Neuronal stem cell (in vitro differentiated cells): ENCODE results near the gene RND1. TPM values are rescaled to one million over a fixed set of nuclear protein-coding genes. Genes with fewer than 3 reads are reported as not detected.
A peak's percentile ranks its signal among the peaks of the same experiment; 100 is the strongest.

ENCODE experiments used
- DNase-seq: peaks from one replicate; pipeline ENCODE4 v3.0.0-alpha.2; 2013; ENCODE audit warnings: low spot score
- H2AFZ ChIP-seq: one replicate; pipeline ENCODE4 v1.6.1; 2013; ENCODE audit warnings: mild to moderate bottlenecking, low read length, inconsistent platforms
- H2AK5ac ChIP-seq: 2 replicates; pipeline ENCODE4 v1.6.1; 2013; ENCODE audit warnings: low read depth, mild to moderate bottlenecking, inconsistent platforms, low read length, moderate library complexity, mixed read lengths
- H2BK120ac ChIP-seq: 2 replicates; pipeline ENCODE4 v1.6.1; 2013; ENCODE audit warnings: low read depth, mild to moderate bottlenecking, inconsistent platforms, low read length, moderate library complexity, mixed read lengths
- H2BK12ac ChIP-seq: one replicate; pipeline ENCODE4 v1.6.1; 2013; ENCODE audit warnings: low read length, inconsistent platforms
- H2BK15ac ChIP-seq: 2 replicates; pipeline ENCODE4 v1.6.1; 2013; ENCODE audit warnings: mild to moderate bottlenecking, low read length, inconsistent platforms, mixed read lengths
- H2BK5ac ChIP-seq: one replicate; pipeline ENCODE4 v1.6.1; 2013; ENCODE audit warnings: inconsistent platforms, mild to moderate bottlenecking, low read length, moderate library complexity
- H3K14ac ChIP-seq: one replicate; pipeline ENCODE4 v1.6.1; 2013; ENCODE audit warnings: low read length, inconsistent platforms
- H3K18ac ChIP-seq: 2 replicates; pipeline ENCODE4 v1.6.1; 2013; ENCODE audit warnings: low read length, inconsistent platforms
- H3K23ac ChIP-seq: 2 replicates; pipeline ENCODE4 v1.6.1; 2013; ENCODE audit warnings: low read depth, mild to moderate bottlenecking, mixed read lengths, low read length, inconsistent platforms; ENCODE audit not compliant: poor library complexity
- H3K27ac ChIP-seq: replicated peaks from 3 replicates; pipeline ENCODE4 v1.5.1; 2013; ENCODE audit warnings: low read length, inconsistent platforms
- H3K27me3 ChIP-seq, 3 experiments: 2 replicates each; pipeline ENCODE4 v1.6.1; 2013; ENCODE audit warnings: low read length in 3 of 3, mild to moderate bottlenecking in 2 of 3, inconsistent platforms in 1 of 3, low read depth in 1 of 3, mixed read lengths in 1 of 3, moderate library complexity in 1 of 3; ENCODE audit not compliant: control insufficient read depth in 3 of 3, insufficient read depth in 3 of 3
- H3K36me3 ChIP-seq, 2 donors: replicated peaks in 1 of 2; 2 replicates each; pipeline ENCODE4 v1.6.1; 2013; ENCODE audit warnings: low read length in 2 of 2; ENCODE audit not compliant: control insufficient read depth in 2 of 2, insufficient read depth in 2 of 2
- H3K4ac ChIP-seq: 2 replicates; pipeline ENCODE4 v1.6.1; 2013; ENCODE audit warnings: inconsistent platforms, mild to moderate bottlenecking, low read length, moderate library complexity
- H3K4me1 ChIP-seq, 2 donors: 1 replicate in 1 of 2; 2 replicates in 1 of 2; pipeline ENCODE4 v1.6.1; 2013; ENCODE audit warnings: low read length in 2 of 2, low read depth in 1 of 2; ENCODE audit not compliant: control insufficient read depth in 2 of 2, insufficient read depth in 1 of 2
- H3K4me2 ChIP-seq: one replicate; pipeline ENCODE4 v1.6.1; 2013; ENCODE audit warnings: mild to moderate bottlenecking, low read length, inconsistent platforms; ENCODE audit not compliant: insufficient read depth, poor library complexity, severe bottlenecking
- H3K4me3 ChIP-seq, 2 donors: 2 replicates each; pipeline ENCODE4 v1.5.1; 2013; ENCODE audit warnings: low read length in 2 of 2, mild to moderate bottlenecking in 2 of 2, inconsistent platforms in 1 of 2, moderate library complexity in 1 of 2
- H3K79me1 ChIP-seq: one replicate; pipeline ENCODE4 v1.6.1; 2013; ENCODE audit warnings: low read depth, mild to moderate bottlenecking, inconsistent platforms, low read length, moderate library complexity
- H3K9ac ChIP-seq: one replicate; pipeline ENCODE4 v1.6.1; 2013; ENCODE audit warnings: mild to moderate bottlenecking, low read depth, low read length, inconsistent platforms; ENCODE audit not compliant: poor library complexity
- H3K9me3 ChIP-seq, 2 donors: replicated peaks in 1 of 2; 2 replicates each; pipeline versions ENCODE3 to v1.6.1; 2013; ENCODE audit warnings: low read length in 2 of 2, mild to moderate bottlenecking in 2 of 2, inconsistent platforms in 1 of 2, low read depth in 1 of 2, mixed read lengths in 1 of 2, moderate library complexity in 1 of 2; ENCODE audit not compliant: control insufficient read depth in 2 of 2, insufficient read depth in 1 of 2
- H4K8ac ChIP-seq: one replicate; pipeline ENCODE4 v1.6.1; 2013; ENCODE audit warnings: low read depth, mild to moderate bottlenecking, inconsistent platforms, low read length, moderate library complexity
- H4K91ac ChIP-seq: one replicate; pipeline ENCODE4 v1.6.1; 2013; ENCODE audit warnings: low read length, low read depth, mild to moderate bottlenecking, inconsistent platforms; ENCODE audit not compliant: poor library complexity
- WGBS, 2 donors: extraction: QIAGEN DNeasy Blood & Tissue Kit; methylation state at CpG; one replicate each; pipeline ENCODE4 v1.1.7; 2013; ENCODE audit warnings: missing lambda C conversion rate in 2 of 2, mixed read lengths in 1 of 2; ENCODE audit not compliant: insufficient read length in 2 of 2, insufficient replicate concordance in 1 of 2; ENCODE audit errors: extremely low coverage in 2 of 2; 5-methylcytosine and 5-hydroxymethylcytosine counted together
- small RNA-seq: library from polyadenylated mRNA; stranded (forward); fragments of <200 nt; extraction: miRNeasy Mini kit (QIAGEN cat#:217004); gene quantifications from one replicate; pipeline ENCODE3, GENCODE V24; 2013; ENCODE audit not compliant: insufficient read depth

RND1 gene

DNA sequence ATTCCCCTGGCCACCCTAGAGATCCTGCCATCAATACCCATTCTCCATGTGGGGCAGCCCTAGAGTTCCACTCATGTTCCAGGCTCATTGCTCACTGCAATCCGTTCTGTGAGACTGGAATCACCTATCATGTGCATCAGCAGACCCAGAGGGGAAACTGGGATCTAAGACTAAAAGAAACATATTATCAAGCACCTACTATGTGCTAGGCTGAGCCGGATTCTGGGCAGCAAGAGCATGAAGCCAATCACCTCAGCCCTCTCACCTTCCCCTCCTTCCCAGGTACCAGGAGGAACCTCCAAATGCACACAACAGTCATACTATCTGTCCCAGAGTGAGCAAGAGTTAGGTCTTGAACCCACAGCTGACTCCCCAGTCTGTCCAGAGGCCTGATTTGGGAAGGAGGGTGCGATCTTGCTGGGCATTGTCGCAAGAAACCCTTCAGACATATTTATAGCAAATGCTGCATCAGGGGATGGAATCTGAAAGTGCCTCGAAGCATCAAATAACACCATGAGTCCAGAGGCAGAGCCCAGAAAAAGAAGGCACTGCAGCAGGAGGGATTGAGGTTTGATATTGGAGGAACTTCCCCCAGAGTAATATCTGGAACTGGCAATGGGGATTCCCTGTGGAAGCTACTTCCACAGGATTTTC, 54.1 kb downstream of the RND1 start:
- no CpG with 5 or more reads among the region's 5 CpGs for WGBS, 2 donors
- peak overlapping the region; percentile 15 for H2AFZ ChIP-seq
- H3K36me3 ChIP-seq, result no peaks in the 10 kb centered on the region

DNA sequence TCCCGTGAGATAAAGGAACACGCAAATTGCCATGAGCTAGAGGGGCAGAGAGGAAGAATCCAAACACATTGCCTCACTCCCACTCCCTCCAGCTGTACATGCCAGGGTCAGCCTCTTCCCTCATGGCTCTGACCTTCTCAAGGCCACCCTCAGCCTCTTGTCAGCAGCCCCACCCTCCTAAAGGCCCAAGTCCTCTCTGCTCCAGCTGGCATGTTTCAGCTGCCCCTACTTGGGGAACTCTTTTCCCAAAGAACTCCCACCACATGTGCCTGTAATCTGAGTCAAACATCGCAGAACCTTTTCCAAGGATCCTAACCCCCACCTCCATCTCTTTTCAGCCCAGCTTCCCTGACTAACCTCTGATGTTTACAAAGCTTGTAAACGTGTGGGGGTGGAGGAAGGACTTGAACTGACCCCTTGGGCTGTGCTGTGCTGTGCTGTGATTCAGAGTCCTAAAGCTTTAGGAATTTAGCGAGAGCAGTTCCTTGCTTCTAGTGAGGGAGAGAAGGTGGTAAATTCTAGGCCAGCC, 54.7 kb downstream of the RND1 start:
- peak overlapping the region; percentile 43 for H3K23ac ChIP-seq
- no peaks in the 10 kb centered on the region for H3K27me3 ChIP-seq
- no peak overlapping the region for H3K18ac ChIP-seq
- H2BK15ac ChIP-seq, result no peak overlapping the region
- H4K8ac ChIP-seq, result no peak overlapping the region
- H2AFZ ChIP-seq, result peak overlapping the region; percentile 15
- H3K4me3 ChIP-seq, result no peak overlapping the region
- no peak overlapping the region for H2BK12ac ChIP-seq
- H3K9ac ChIP-seq, result no peak overlapping the region
- no CpG with 5 or more reads among the region's 5 CpGs for WGBS, 2 donors
- H3K4me2 ChIP-seq, result no peak overlapping the region
- no peak overlapping the region for H3K4ac ChIP-seq
- no peaks in the 10 kb centered on the region for H3K36me3 ChIP-seq
- H2BK5ac ChIP-seq, result no peak overlapping the region
- H2AK5ac ChIP-seq, result no peak overlapping the region
- no peak overlapping the region for H3K14ac ChIP-seq
- H3K79me1 ChIP-seq, result no peaks in the 10 kb centered on the region
- no peak overlapping the region for H2BK120ac ChIP-seq
- peaks cover 12 to 18% of the 10 kb centered on the region in 2 donors for H3K4me1 ChIP-seq
- H3K27ac ChIP-seq, result no peak overlapping the region
- no peak for DNase-seq
- H3K9me3 ChIP-seq, result no peaks in the 10 kb centered on the region
- H4K91ac ChIP-seq, result no peak overlapping the region

More for the DNA sequence above, 54.1 kb downstream of the RND1 start:
- Histone ChIP-seq H2BK15ac (no peak overlapping the region), H2AK5ac (no peak overlapping the region), H4K91ac (no peak overlapping the region), H3K79me1 (no peaks in the 10 kb centered on the region), H3K9me3 (no peaks in the 10 kb centered on the region), H3K27ac (no peak overlapping the region), H3K27me3 (peaks cover 0 to 2% (median 0%) of the 10 kb centered on the region in 3 experiments), H3K9ac (no peak overlapping the region), H3K23ac (no peak overlapping the region), H2BK120ac (no peak overlapping the region), H3K4me1 (peaks cover 18 to 23% of the 10 kb centered on the region in 2 donors), H2BK12ac (no peak overlapping the region), H3K4me2 (no peak overlapping the region), H3K14ac (no peak overlapping the region), H3K4ac (no peak overlapping the region), H4K8ac (no peak overlapping the region), H3K4me3 (no peak overlapping the region), H2BK5ac (no peak overlapping the region), H3K18ac (no peak overlapping the region)
- no peak for DNase-seq

DNA sequence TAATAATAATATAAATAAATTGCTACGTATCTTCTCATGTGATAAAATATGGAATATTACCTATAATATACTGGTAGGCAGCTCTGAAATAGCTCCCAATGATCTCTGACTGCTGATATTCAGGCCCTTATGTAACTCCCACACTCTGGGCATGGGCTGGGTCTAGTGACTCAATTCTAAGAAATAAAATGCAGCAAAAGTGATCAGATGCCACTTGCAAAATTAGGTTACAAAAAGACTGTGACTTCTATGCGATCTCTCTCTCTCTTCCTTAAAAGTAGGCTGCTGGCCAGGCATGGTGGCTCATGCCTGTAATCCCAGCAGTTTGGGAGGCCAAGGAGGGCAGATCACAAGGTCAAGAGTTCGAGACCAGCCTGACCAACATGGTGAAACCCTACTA, 57.7 kb downstream of the RND1 start:
- H3K36me3 ChIP-seq, result no peaks in the 10 kb centered on the region
- no peak overlapping the region for H2BK120ac ChIP-seq
- no peak overlapping the region for H4K8ac ChIP-seq
- H4K91ac ChIP-seq, result no peak overlapping the region
- no peak overlapping the region for H3K4me2 ChIP-seq
- no peak overlapping the region for H2AFZ ChIP-seq
- no peak overlapping the region for H2BK5ac ChIP-seq
- H3K4me3 ChIP-seq, result no peak overlapping the region
- H3K4me1 ChIP-seq, result peaks cover 5 to 10% of the 10 kb centered on the region in 2 donors
- H3K27me3 ChIP-seq, result no peaks in the 10 kb centered on the region
- H3K9me3 ChIP-seq, result no peaks in the 10 kb centered on the region
- H3K23ac ChIP-seq, result no peak overlapping the region
- no peak overlapping the region for H3K4ac ChIP-seq
- H2BK12ac ChIP-seq, result no peak overlapping the region
- no peaks in the 10 kb centered on the region for H3K79me1 ChIP-seq
- no peak overlapping the region for H3K18ac ChIP-seq
- DNase-seq, result no peak
- no peak overlapping the region for H3K9ac ChIP-seq
- no peak overlapping the region for H2AK5ac ChIP-seq
- no peak overlapping the region for H3K14ac ChIP-seq
- no CpG with 5 or more reads among the region's 3 CpGs for WGBS, 2 donors
- no peak overlapping the region for H2BK15ac ChIP-seq
- no peak overlapping the region for H3K27ac ChIP-seq

Small RNA genes within 50 kb of the gene (small RNA-seq; reads per million reads assigned to genes)
- gene AC073610.1 (not detected), gene RF00019 (not detected), gene RNU6-600P (not detected)
